ENCODE data around the gene GAS2L1.

Gene GAS2L1

DNA sequence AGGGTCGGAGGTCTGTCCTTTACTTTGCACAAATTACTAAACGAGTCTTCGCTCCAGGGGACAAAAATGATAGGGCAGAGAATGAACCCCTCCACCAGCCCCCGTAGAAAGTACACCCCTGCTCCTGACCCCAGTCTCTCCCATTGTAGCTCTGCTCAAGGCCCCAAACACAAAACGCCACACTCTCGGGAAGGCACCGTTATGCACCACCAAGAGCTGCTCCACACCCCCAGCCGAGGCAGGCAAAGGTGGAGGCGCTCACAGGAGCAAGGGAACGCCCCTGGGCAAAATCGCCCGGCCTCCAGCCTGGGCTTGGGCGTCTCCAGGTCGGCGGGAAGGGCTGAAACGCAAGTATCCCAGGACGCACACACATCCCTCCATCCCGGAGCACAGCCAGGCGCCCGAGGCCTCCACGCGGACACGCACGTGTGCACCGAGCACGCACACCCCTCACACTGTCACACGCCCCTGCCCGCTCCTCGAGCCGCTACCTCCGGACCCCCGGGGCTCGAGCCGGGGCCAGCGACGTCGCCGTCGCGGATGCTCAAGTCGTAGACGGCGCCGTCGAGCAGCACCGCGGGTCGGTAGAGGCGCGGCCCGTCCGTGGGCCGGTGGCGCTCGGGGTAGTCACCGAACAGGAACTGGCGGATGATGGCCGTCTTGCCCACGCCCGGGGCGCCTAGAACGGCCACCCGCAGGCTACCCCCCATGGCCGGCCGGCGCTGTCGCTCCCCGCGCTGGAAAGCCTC lies 8.3 kb downstream of the GAS2L1 start:
- Histone ChIP-seq H3K4me3 (ENCODE audit: low read depth in 1 of 5, low read length in 5 of 5) (peak overlapping the region in 3 of 5 donors; percentile 45 to 53 (median 53)), H3K27me3 (ENCODE audit: control insufficient read depth in 5 of 5, insufficient read depth in 4 of 5, low read length in 5 of 5) (peaks cover 13 to 27% (median 22%) of the 10 kb centered on the region in 5 donors), H3K4me1 (ENCODE audit: control insufficient read depth in 5 of 5, insufficient read depth in 5 of 5, low read length in 5 of 5) (peaks cover 7 to 56% (median 41%) of the 10 kb centered on the region in 5 donors), H3K27ac (ENCODE audit: low read depth, low read length) (no peak overlapping the region), H3K9me3 (ENCODE audit: control insufficient read depth in 5 of 5, low read length in 5 of 5) (no peaks in the 10 kb centered on the region), H3K9ac (ENCODE audit: low read length in 5 of 5) (no peak overlapping the region), H3K36me3 (ENCODE audit: control insufficient read depth in 5 of 5, insufficient read depth in 5 of 5, low read length in 5 of 5) (peaks cover 0 to 5% (median 0%) of the 10 kb centered on the region in 5 donors)

DNA sequence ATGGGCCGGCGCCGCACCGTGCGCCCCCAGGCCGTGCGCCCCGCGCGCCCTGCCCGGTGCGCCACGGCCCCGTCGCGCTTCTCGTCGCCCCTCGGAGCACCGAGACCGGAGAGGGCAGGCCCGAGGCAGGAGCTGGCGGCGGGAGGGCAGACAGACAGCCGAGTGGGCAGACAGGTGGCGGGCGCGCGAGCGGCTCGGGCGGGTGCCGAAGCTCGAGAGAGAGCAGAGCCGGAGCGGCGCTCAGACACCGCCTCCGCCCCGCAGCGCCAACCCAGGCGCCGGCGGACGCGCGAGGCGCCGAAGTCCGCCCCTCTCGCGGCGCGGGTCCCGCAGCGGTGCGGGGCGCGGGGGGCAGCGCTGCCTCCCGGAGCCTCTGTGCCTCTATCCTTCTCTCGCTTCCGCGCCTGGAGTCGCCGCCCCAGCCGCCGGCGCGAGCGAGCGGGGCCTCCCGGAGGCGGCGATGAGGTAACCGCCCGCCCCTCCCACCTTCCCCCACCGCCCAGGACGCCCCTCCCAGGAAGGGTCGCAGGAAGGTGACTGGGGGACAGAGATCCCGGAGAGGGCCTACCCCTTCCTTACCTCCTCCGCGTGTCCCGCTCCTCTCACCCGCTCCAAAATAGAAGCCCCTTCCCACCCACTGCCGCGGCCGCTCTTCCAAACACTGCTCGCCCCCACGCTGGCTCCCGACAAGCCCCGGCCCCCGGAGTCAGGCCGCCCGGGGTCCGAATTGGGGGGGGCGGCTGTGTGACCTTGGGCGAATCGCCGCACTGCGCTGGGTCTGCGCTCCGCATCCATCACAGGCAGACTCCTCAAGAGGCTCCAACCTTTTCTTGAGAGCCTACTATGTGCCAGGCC lies 9.1 kb downstream of the GAS2L1 start, which contains the start of gene RASL10A:
RASL10A (minus strand) TSS at position 412 of the 855 bp plus-strand sequence. CDS start 451 bp downstream, outside the sequence.
- Histone ChIP-seq H3K27me3 (ENCODE audit: control insufficient read depth in 5 of 5, insufficient read depth in 4 of 5, low read length in 5 of 5) (peaks cover 13 to 27% (median 22%) of the 10 kb centered on the region in 5 donors), H3K4me3 (ENCODE audit: low read depth in 1 of 5, low read length in 5 of 5) (peak within 1 kb of the TSS in 3 of 5 donors; percentile 45 to 53 (median 53)), H3K9me3 (ENCODE audit: control insufficient read depth in 5 of 5, low read length in 5 of 5) (no peaks in the 10 kb centered on the region), H3K9ac (ENCODE audit: low read length in 5 of 5) (no peak within 1 kb of the TSS), H3K4me1 (ENCODE audit: control insufficient read depth in 5 of 5, insufficient read depth in 5 of 5, low read length in 5 of 5) (peaks cover 3 to 49% (median 35%) of the 10 kb centered on the region in 5 donors), H3K27ac (ENCODE audit: low read depth, low read length) (no peak within 1 kb of the TSS), H3K36me3 (ENCODE audit: control insufficient read depth in 5 of 5, insufficient read depth in 5 of 5, low read length in 5 of 5) (peaks cover 0 to 5% (median 0%) of the 10 kb centered on the region in 5 donors)

DNA sequence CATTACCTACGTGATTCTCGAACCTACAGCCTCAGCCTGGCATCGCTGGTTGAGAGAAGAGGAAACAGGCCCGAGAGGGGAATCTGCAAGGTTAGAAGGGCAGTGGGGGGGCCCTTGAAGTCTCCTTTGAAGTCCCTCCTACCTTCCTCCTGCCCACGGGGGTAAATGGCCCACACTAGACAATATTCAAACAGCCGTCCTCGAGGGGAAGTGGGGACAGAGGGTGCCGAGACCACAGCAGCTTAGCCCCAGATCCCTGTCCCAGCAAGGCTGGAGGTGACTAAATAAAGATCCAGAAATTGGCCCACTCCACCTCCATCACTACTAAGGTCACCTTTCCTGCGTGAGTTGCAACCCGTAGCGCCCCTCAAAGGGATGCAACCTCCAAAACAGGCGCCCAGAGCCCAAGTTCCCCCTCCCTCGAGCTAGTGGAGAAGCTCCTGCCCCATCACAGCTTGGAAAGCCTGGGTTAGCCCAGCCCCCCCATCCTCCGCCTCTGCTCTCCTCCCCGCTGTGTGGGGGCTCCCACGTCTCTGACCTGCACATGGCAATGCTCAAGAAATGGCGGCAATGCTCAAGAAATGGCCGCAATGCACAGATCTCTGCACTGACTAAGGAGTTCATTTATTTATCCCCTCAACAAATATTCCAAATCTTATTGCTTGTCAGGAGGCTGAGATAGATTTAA lies 9.8 kb downstream of the GAS2L1 start:
- Histone ChIP-seq H3K4me3 (ENCODE audit: low read depth in 1 of 5, low read length in 5 of 5) (no peak overlapping the region), H3K27me3 (ENCODE audit: control insufficient read depth in 5 of 5, insufficient read depth in 4 of 5, low read length in 5 of 5) (peaks cover 13 to 24% (median 22%) of the 10 kb centered on the region in 5 donors), H3K9ac (ENCODE audit: low read length in 5 of 5) (no peak overlapping the region), H3K27ac (ENCODE audit: low read depth, low read length) (no peak overlapping the region), H3K9me3 (ENCODE audit: control insufficient read depth in 5 of 5, low read length in 5 of 5) (no peaks in the 10 kb centered on the region), H3K36me3 (ENCODE audit: control insufficient read depth in 5 of 5, insufficient read depth in 5 of 5, low read length in 5 of 5) (peaks cover 0 to 5% (median 0%) of the 10 kb centered on the region in 5 donors), H3K4me1 (ENCODE audit: control insufficient read depth in 5 of 5, insufficient read depth in 5 of 5, low read length in 5 of 5) (peaks cover 0 to 42% (median 28%) of the 10 kb centered on the region in 5 donors)

DNA sequence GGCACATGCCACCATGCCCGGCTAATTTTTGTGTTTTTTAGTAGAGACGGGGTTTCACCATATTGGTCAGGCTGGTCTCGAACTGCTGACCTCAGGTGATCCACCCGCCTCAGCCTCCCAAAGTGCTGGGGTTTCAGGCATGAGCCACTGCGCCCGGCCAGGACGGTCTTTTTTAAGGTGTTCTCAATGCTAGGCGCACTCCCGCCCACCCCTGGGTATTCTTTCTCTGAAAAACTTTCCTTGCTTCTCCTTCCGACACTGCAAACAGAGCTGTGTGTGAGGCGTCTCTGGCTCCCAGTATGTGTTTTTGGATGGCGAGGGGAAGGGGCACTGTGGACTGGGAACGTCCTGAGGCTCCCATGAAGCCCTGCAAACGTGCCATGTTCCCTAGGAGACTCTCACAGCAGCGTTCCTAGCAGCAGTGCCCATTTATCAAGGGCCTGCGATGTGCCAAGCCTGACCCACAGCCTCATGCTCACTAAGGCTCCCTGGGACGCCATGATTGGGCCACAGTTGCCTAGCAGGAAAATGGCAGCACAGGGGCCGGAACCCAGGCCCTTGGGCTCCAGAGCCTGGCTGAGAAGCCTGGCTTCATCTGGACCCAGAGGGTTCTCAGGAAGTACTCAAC lies 11.5 kb downstream of the GAS2L1 start:
- no peak overlapping the region for H3K4me3 ChIP-seq (ENCODE audit: low read depth in 1 of 5, low read length in 5 of 5)
- H3K36me3 ChIP-seq (ENCODE audit: control insufficient read depth in 5 of 5, insufficient read depth in 5 of 5, low read length in 5 of 5) = no peaks in the 10 kb centered on the region
- H3K27me3 ChIP-seq (ENCODE audit: control insufficient read depth in 5 of 5, insufficient read depth in 4 of 5, low read length in 5 of 5) = peaks cover 13 to 24% (median 22%) of the 10 kb centered on the region in 5 donors
- no peaks in the 10 kb centered on the region for H3K9me3 ChIP-seq (ENCODE audit: control insufficient read depth in 5 of 5, low read length in 5 of 5)
- no peak overlapping the region for H3K27ac ChIP-seq (ENCODE audit: low read depth, low read length)
- H3K9ac ChIP-seq (ENCODE audit: low read length in 5 of 5) = no peak overlapping the region
- H3K4me1 ChIP-seq (ENCODE audit: control insufficient read depth in 5 of 5, insufficient read depth in 5 of 5, low read length in 5 of 5) = peaks cover 0 to 29% (median 20%) of the 10 kb centered on the region in 5 donors

GRCh38 chr22:29319072-29319471 lies 12.6 kb downstream of the GAS2L1 start:
- H3K4me3 ChIP-seq (ENCODE audit: low read depth in 1 of 5, low read length in 5 of 5) = no peak overlapping the region
- no peak overlapping the region for H3K27ac ChIP-seq (ENCODE audit: low read depth, low read length)
- H3K9ac ChIP-seq (ENCODE audit: low read length in 5 of 5) = no peak overlapping the region
- H3K27me3 ChIP-seq (ENCODE audit: control insufficient read depth in 5 of 5, insufficient read depth in 4 of 5, low read length in 5 of 5) = peaks cover 13 to 18% (median 17%) of the 10 kb centered on the region in 5 donors
- no peaks in the 10 kb centered on the region for H3K9me3 ChIP-seq (ENCODE audit: control insufficient read depth in 5 of 5, low read length in 5 of 5)
- H3K36me3 ChIP-seq (ENCODE audit: control insufficient read depth in 5 of 5, insufficient read depth in 5 of 5, low read length in 5 of 5) = no peaks in the 10 kb centered on the region
- H3K4me1 ChIP-seq (ENCODE audit: control insufficient read depth in 5 of 5, insufficient read depth in 5 of 5, low read length in 5 of 5) = peaks cover 0 to 17% (median 10%) of the 10 kb centered on the region in 5 donors

DNA sequence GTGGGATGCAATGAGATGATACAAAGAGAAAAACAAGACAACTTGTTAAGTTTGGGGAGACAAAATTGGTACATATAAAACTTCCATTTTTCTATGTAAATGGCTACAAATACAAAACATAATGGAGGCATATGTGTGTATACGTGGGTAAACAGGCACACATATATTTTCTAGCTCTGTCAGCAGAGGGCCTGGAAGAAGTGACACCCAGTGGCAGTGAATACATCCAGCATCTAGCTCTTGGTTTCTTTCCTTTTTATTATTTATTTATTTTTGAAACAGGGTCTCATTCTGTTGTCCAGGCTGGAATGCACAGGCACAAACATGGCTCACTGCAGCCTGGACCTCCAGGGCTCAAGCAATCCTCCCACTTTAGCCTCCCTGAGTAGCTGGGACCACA lies 14.1 kb downstream of the GAS2L1 start:
- H3K9me3 ChIP-seq (ENCODE audit: control insufficient read depth in 5 of 5, low read length in 5 of 5) = no peaks in the 10 kb centered on the region
- H3K27ac ChIP-seq (ENCODE audit: low read depth, low read length) = no peak overlapping the region
- no peak overlapping the region for H3K4me3 ChIP-seq (ENCODE audit: low read depth in 1 of 5, low read length in 5 of 5)
- no peaks in the 10 kb centered on the region for H3K36me3 ChIP-seq (ENCODE audit: control insufficient read depth in 5 of 5, insufficient read depth in 5 of 5, low read length in 5 of 5)
- H3K4me1 ChIP-seq (ENCODE audit: control insufficient read depth in 5 of 5, insufficient read depth in 5 of 5, low read length in 5 of 5) = peaks cover 0 to 3% (median 0%) of the 10 kb centered on the region in 5 donors
- peaks cover 6 to 8% (median 6%) of the 10 kb centered on the region in 5 donors for H3K27me3 ChIP-seq (ENCODE audit: control insufficient read depth in 5 of 5, insufficient read depth in 4 of 5, low read length in 5 of 5)
- no peak overlapping the region for H3K9ac ChIP-seq (ENCODE audit: low read length in 5 of 5)

DNA sequence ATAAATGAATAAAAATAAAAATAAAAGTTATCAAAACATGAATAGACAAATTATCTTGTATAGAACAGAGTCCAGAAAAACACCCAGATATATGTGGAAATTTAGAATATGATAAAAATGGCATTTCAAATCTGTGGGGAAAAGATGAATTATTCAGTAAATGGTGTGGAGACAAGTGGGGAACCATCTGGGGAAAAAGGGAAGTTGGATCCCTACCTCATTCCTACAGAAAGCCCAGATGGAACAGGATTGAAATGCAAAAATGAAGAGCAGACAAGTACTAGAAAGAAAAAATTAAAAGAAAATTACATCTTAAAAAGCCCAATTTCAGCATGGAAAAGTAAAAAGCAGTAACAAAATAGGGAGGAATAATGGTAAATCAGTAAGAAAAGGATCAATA lies 17.2 kb downstream of the GAS2L1 start:
- H3K27ac ChIP-seq (ENCODE audit: low read depth, low read length) = no peak overlapping the region
- peaks cover 0 to 6% (median 4%) of the 10 kb centered on the region in 5 donors for H3K4me1 ChIP-seq (ENCODE audit: control insufficient read depth in 5 of 5, insufficient read depth in 5 of 5, low read length in 5 of 5)
- no peaks in the 10 kb centered on the region for H3K27me3 ChIP-seq (ENCODE audit: control insufficient read depth in 5 of 5, insufficient read depth in 4 of 5, low read length in 5 of 5)
- peaks cover 0 to 27% (median 21%) of the 10 kb centered on the region in 5 donors for H3K36me3 ChIP-seq (ENCODE audit: control insufficient read depth in 5 of 5, insufficient read depth in 5 of 5, low read length in 5 of 5)
- no peak overlapping the region for H3K4me3 ChIP-seq (ENCODE audit: low read depth in 1 of 5, low read length in 5 of 5)
- no peaks in the 10 kb centered on the region for H3K9me3 ChIP-seq (ENCODE audit: control insufficient read depth in 5 of 5, low read length in 5 of 5)
- no peak overlapping the region for H3K9ac ChIP-seq (ENCODE audit: low read length in 5 of 5)

DNA sequence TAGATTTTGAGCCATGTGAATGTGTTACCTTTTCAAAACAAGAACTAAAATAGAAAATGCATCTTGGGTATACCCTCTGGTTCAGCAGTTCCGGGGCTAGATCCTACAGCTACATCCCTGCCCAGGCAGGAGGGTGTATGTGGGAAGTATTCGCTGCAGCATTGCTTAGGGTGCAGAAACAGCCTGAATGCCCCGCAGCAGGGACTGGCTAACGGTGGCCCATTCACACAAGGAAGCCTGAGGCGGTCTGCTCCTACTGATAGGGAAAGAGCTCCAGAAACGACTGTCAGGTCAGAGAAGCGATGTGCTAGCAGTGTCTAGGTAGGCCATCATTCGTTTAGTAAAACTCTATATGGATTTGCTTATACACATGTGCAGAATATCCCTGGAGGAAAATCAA lies 18.9 kb downstream of the GAS2L1 start:
- Histone ChIP-seq H3K27me3 (ENCODE audit: control insufficient read depth in 5 of 5, insufficient read depth in 4 of 5, low read length in 5 of 5) (no peaks in the 10 kb centered on the region), H3K4me3 (ENCODE audit: low read depth in 1 of 5, low read length in 5 of 5) (no peak overlapping the region), H3K36me3 (ENCODE audit: control insufficient read depth in 5 of 5, insufficient read depth in 5 of 5, low read length in 5 of 5) (peaks cover 0 to 44% (median 38%) of the 10 kb centered on the region in 5 donors), H3K27ac (ENCODE audit: low read depth, low read length) (no peak overlapping the region), H3K9ac (ENCODE audit: low read length in 5 of 5) (no peak overlapping the region), H3K9me3 (ENCODE audit: control insufficient read depth in 5 of 5, low read length in 5 of 5) (no peaks in the 10 kb centered on the region), H3K4me1 (ENCODE audit: control insufficient read depth in 5 of 5, insufficient read depth in 5 of 5, low read length in 5 of 5) (peaks cover 0 to 6% (median 4%) of the 10 kb centered on the region in 5 donors)

- H3K4me1 ChIP-seq (ENCODE audit: control insufficient read depth in 5 of 5, insufficient read depth in 5 of 5, low read length in 5 of 5) = peaks cover 0 to 10% (median 6%) of the 10 kb centered on the region in 5 donors
- no peaks in the 10 kb centered on the region for H3K9me3 ChIP-seq (ENCODE audit: control insufficient read depth in 5 of 5, low read length in 5 of 5)
These were observed 19.4 kb downstream of the GAS2L1 start for GRCh38 chr22:29325785-29326315.

More at GRCh38 chr22:29325785-29326315, 19.4 kb downstream of the GAS2L1 start:
- H3K27me3 ChIP-seq (ENCODE audit: control insufficient read depth in 5 of 5, insufficient read depth in 4 of 5, low read length in 5 of 5) = no peaks in the 10 kb centered on the region
- H3K27ac ChIP-seq (ENCODE audit: low read depth, low read length) = no peak overlapping the region
- no peak overlapping the region for H3K9ac ChIP-seq (ENCODE audit: low read length in 5 of 5)
- no peak overlapping the region for H3K4me3 ChIP-seq (ENCODE audit: low read depth in 1 of 5, low read length in 5 of 5)
- peaks cover 0 to 49% (median 42%) of the 10 kb centered on the region in 5 donors for H3K36me3 ChIP-seq (ENCODE audit: control insufficient read depth in 5 of 5, insufficient read depth in 5 of 5, low read length in 5 of 5)
